Measurements from ENCODE around the gene CENPT.

- TF ChIP-seq, protein P1, sequence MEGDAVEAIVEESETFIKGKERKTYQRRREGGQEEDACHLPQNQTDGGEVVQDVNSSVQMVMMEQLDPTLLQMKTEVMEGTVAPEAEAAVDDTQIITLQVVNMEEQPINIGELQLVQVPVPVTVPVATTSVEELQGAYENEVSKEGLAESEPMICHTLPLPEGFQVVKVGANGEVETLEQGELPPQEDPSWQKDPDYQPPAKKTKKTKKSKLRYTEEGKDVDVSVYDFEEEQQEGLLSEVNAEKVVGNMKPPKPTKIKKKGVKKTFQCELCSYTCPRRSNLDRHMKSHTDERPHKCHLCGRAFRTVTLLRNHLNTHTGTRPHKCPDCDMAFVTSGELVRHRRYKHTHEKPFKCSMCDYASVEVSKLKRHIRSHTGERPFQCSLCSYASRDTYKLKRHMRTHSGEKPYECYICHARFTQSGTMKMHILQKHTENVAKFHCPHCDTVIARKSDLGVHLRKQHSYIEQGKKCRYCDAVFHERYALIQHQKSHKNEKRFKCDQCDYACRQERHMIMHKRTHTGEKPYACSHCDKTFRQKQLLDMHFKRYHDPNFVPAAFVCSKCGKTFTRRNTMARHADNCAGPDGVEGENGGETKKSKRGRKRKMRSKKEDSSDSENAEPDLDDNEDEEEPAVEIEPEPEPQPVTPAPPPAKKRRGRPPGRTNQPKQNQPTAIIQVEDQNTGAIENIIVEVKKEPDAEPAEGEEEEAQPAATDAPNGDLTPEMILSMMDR (IDR thresholded peaks at IDR 0.05), result no peak
- no peak for TF ChIP-seq POLR2A (IDR thresholded peaks at IDR 0.05)
These were observed 14.4 kb upstream of the CENPT start for GRCh38 chr16:67861877-67862276.

Measured in body of pancreas (tissue), 4 donors.